ENCODE data around the gene DPP6. TPM values are rescaled to one million over a fixed set of nuclear protein-coding genes. Genes with fewer than 3 reads are reported as not detected.

DPP6 gene
- total RNA-seq, 3 donors from 2014 or later, result 0.59 to 0.98 TPM; not detected in 1

DNA sequence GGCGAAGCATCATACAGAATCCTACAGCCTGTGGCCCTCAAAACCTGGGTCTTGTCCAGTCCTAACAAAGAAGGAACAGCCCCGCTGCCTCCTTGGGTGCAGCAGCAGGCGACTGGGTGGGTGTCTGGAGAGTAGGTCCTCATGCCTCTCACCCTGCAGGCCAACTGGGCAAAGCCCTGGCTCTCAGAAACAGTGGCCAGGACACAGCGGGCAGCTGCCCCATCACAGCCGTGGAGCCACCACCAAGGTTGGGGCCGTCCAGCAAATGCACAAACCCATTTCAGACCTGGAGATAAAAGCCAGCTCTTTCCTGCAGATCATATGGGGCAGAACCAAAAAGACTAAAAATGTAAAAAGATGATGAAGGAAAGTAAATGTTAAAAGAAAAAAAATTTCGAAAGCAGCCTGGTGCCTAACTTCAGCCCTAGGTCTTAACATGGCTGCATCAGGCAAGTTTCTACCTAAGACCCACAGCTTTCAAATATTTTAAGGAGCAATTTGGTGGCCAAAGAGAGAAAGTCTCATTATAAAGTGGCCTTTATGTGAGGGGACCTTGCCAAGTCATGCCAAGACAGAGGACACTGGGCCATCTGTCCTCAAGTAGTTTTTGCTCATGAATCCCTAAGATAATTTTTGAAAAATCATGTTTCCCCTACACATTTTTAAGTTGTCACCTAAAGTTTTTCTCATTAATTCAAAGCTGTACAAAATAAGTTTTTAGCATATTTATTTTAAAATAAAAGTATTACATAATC lies 808.6 kb downstream of the DPP6 start:
- intact Hi-C loops (cut with DNase I; ENCODE audit: low total_unique reads), result no loop called here
- Histone ChIP-seq H3K4me3 (no peak overlapping the region), H3K27ac (no peak overlapping the region), H3K4me1 (no peaks in the 10 kb centered on the region), H3K9me3 (no peaks in the 10 kb centered on the region), H3K27me3 (no peaks in the 10 kb centered on the region), H3K36me3 (no peaks in the 10 kb centered on the region)
- DNase-seq (ENCODE audit: low spot score in 2 of 2), result no peak
- TF ChIP-seq POLR2A (IDR thresholded peaks at IDR 0.05), result no peak

GRCh38 chr7:154861589-154861988 lies 809.4 kb downstream of the DPP6 start:
- Histone ChIP-seq H3K27ac (no peak overlapping the region), H3K27me3 (no peaks in the 10 kb centered on the region), H3K4me3 (no peak overlapping the region), H3K36me3 (no peaks in the 10 kb centered on the region), H3K9me3 (no peaks in the 10 kb centered on the region), H3K4me1 (no peaks in the 10 kb centered on the region)
- no peak for TF ChIP-seq POLR2A (IDR thresholded peaks at IDR 0.05)
- TF ChIP-seq CTCF (IDR thresholded peaks at IDR 0.05), result no peak
- TF ChIP-seq POLR2AphosphoS5 (IDR thresholded peaks at IDR 0.05), result no peak
- intact Hi-C loops (cut with DNase I; ENCODE audit: low total_unique reads), result no loop called here
- no peak for DNase-seq (ENCODE audit: low spot score in 2 of 2)

- Histone ChIP-seq H3K27ac (no peak overlapping the region), H3K9me3 (no peaks in the 10 kb centered on the region), H3K36me3 (no peaks in the 10 kb centered on the region), H3K4me1 (no peaks in the 10 kb centered on the region), H3K27me3 (no peaks in the 10 kb centered on the region), H3K4me3 (no peak overlapping the region)
- intact Hi-C loops (cut with DNase I; ENCODE audit: low total_unique reads), result no loop called here
- no peak for DNase-seq (ENCODE audit: low spot score in 2 of 2)
- no peak for TF ChIP-seq CTCF (IDR thresholded peaks at IDR 0.05)
- TF ChIP-seq POLR2A (IDR thresholded peaks at IDR 0.05), result no peak
- no peak for TF ChIP-seq POLR2AphosphoS5 (IDR thresholded peaks at IDR 0.05)
Measured at GRCh38 chr7:154862153-154862791, 810.1 kb downstream of the DPP6 start.

GRCh38 chr7:154863766-154864522 lies 811.7 kb downstream of the DPP6 start:
- Histone ChIP-seq H3K4me1 (no peaks in the 10 kb centered on the region), H3K4me3 (no peak overlapping the region), H3K36me3 (no peaks in the 10 kb centered on the region), H3K9me3 (no peaks in the 10 kb centered on the region), H3K27me3 (peaks cover 0 to 12% of the 10 kb centered on the region in 2 donors), H3K27ac (no peak overlapping the region)
- intact Hi-C loops (cut with DNase I; ENCODE audit: low total_unique reads), result no loop called here
- TF ChIP-seq POLR2A (IDR thresholded peaks at IDR 0.05), result no peak
- TF ChIP-seq POLR2AphosphoS5 (IDR thresholded peaks at IDR 0.05), result no peak
- no peak for TF ChIP-seq CTCF (IDR thresholded peaks at IDR 0.05)
- DNase-seq (ENCODE audit: low spot score in 2 of 2), result no peak

DNA sequence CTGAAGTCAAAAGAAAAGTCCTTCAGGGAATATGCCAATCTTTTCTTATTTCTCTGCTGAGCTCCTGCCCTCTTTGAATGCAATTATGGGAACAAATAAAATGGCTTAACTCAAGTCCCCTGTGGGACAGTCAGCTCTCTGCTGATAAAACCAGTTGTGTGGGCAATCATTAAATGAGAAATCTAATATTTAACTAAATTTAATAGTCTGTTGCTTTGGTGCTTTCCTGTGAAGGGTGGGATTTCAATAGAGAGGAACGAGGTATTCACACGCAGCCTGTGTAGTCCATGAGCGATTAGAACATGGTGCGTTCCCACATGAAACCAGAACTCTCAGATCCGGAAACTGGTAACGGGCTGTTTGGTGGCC lies 812.3 kb downstream of the DPP6 start:
- no peak for TF ChIP-seq POLR2AphosphoS5 (IDR thresholded peaks at IDR 0.05)
- TF ChIP-seq CTCF (IDR thresholded peaks at IDR 0.05), result no peak
- no peak for TF ChIP-seq POLR2A (IDR thresholded peaks at IDR 0.05)
- Histone ChIP-seq H3K4me3 (no peak overlapping the region), H3K27ac (no peak overlapping the region), H3K36me3 (no peaks in the 10 kb centered on the region), H3K27me3 (peaks cover 0 to 12% of the 10 kb centered on the region in 2 donors), H3K9me3 (no peaks in the 10 kb centered on the region), H3K4me1 (no peaks in the 10 kb centered on the region)
- intact Hi-C loops (cut with DNase I; ENCODE audit: low total_unique reads), result no loop called here
- no peak for DNase-seq (ENCODE audit: low spot score in 2 of 2)
